H1 (cell line): ENCODE measurements around the gene FBLIM1. TPM values are rescaled to one million over a fixed set of nuclear protein-coding genes. Genes with fewer than 3 reads are reported as not detected.

Experiments used
- CTCF ChIA-PET: fragments of 300-600 bp; sonication (Branson Sonifier 250); formaldehyde crosslinking; loops from one replicate; lab custom pipeline; 2021; ENCODE audit not compliant: partially characterized antibody; lab: Charles Lee
- POLR2A ChIA-PET: fragments of 300-600 bp; sonication (Branson Sonifier 250); formaldehyde crosslinking; loops from one replicate; lab custom pipeline; 2021; ENCODE audit warnings: inconsistent platforms; ENCODE audit not compliant: partially characterized antibody; lab: Charles Lee
- DNase-seq, 2 experiments: peaks; one replicate each; pipeline versions ENCODE4 v3.0.0 to v3.0.0-alpha.2; 2010 to 2022; ENCODE audit warnings: low spot score in 2 of 2, low read depth in 1 of 2, mixed read lengths in 1 of 2
- FAIRE-seq: peaks from 2 replicates; lab custom pipeline; 2011; peaks lifted over from hg19 to GRCh38; lab: Jason Lieb, UNC
- H2AFZ ChIP-seq: 2 replicates; pipeline ENCODE4 v1.8.1; 2012; ENCODE audit warnings: low read length, inconsistent platforms
- H2AK5ac ChIP-seq: 2 replicates; pipeline ENCODE4 v1.6.1; 2013; ENCODE audit warnings: low read depth, low read length
- H2BK120ac ChIP-seq: replicated peaks from 2 replicates; pipeline ENCODE3; 2013; ENCODE audit warnings: low read depth, low read length, inconsistent platforms
- H2BK12ac ChIP-seq: 2 replicates; pipeline ENCODE4 v1.6.1; 2013; ENCODE audit warnings: low read depth, low read length
- H2BK15ac ChIP-seq: 2 replicates; pipeline ENCODE4 v1.6.1; 2013; ENCODE audit warnings: low read length
- H2BK20ac ChIP-seq: 2 replicates; pipeline ENCODE4 v1.6.1; 2013; ENCODE audit warnings: low read length
- H2BK5ac ChIP-seq: 2 replicates; pipeline ENCODE4 v1.6.1; 2013; ENCODE audit warnings: low read depth, low read length
- H3K14ac ChIP-seq: 2 replicates; pipeline ENCODE4 v1.6.1; 2013; ENCODE audit warnings: inconsistent platforms; ENCODE audit not compliant: insufficient read length
- H3K18ac ChIP-seq: 2 replicates; pipeline ENCODE4 v1.6.1; 2013; ENCODE audit warnings: low read length; ENCODE audit errors: extremely low read depth
- H3K23ac ChIP-seq: 2 replicates; pipeline ENCODE4 v1.6.1; 2013; ENCODE audit warnings: inconsistent platforms; ENCODE audit not compliant: insufficient read length
- H3K23me2 ChIP-seq: 2 replicates; pipeline ENCODE4 v1.6.1; 2013; ENCODE audit warnings: low read depth, low read length
- H3K27ac ChIP-seq: 2 replicates; pipeline ENCODE4 v1.6.1; 2011; ENCODE audit warnings: low read depth, low read length, inconsistent platforms
- H3K27me3 ChIP-seq, 4 experiments: replicated peaks in 1 of 4; 1 replicate in 1 of 4; 2 replicates in 3 of 4; pipeline versions ENCODE4 v1.6.1 to v1.8.1; 2011 to 2013; ENCODE audit warnings: low read length in 3 of 4, mild to moderate bottlenecking in 3 of 4, inconsistent platforms in 2 of 4, mixed read lengths in 2 of 4, moderate library complexity in 1 of 4; ENCODE audit not compliant: control insufficient read depth in 3 of 4, insufficient read depth in 3 of 4; ENCODE audit errors: extremely low read depth in 1 of 4
- H3K36me3 ChIP-seq, 4 experiments: 2 replicates each; pipeline versions ENCODE4 v1.6.1 to v1.8.1; 2011 to 2013; ENCODE audit warnings: mild to moderate bottlenecking in 4 of 4, low read length in 3 of 4, moderate library complexity in 2 of 4, control low read depth in 1 of 4, inconsistent platforms in 1 of 4; ENCODE audit not compliant: insufficient read depth in 4 of 4, control insufficient read depth in 2 of 4
- H3K4ac ChIP-seq: replicated peaks from 2 replicates; pipeline ENCODE3; 2013; ENCODE audit warnings: low read length, low read depth, mixed read lengths, inconsistent platforms; ENCODE audit not compliant: insufficient read length
- H3K4me1 ChIP-seq, 4 experiments: replicated peaks in 1 of 4; 1 replicate in 1 of 4; 2 replicates in 3 of 4; pipeline versions ENCODE4 v1.6.1 to v1.8.1; 2011 to 2013; ENCODE audit warnings: low read length in 3 of 4, inconsistent platforms in 2 of 4, mixed read lengths in 1 of 4; ENCODE audit not compliant: insufficient read depth in 4 of 4, control insufficient read depth in 3 of 4
- H3K4me2 ChIP-seq, 2 experiments: 2 replicates each; pipeline versions ENCODE4 v1.6.1 to v1.8.1; 2011 to 2013; ENCODE audit warnings: low read depth in 2 of 2, low read length in 2 of 2, control low read depth in 1 of 2, inconsistent platforms in 1 of 2, mild to moderate bottlenecking in 1 of 2; ENCODE audit not compliant: insufficient read depth in 1 of 2
- H3K4me3 ChIP-seq, 4 experiments: fragments of 200-600, 300-600 bp in 1 of 4; sonication (generic), shearing (Covaris generic), sonication (Bioruptor Twin) in 1 of 4; 2 replicates each; pipeline versions ENCODE4 v1.5.1 to v1.8.1; 2011 to 2016; ENCODE audit warnings: low read length in 4 of 4, low read depth in 3 of 4, control low read depth in 2 of 4, inconsistent platforms in 2 of 4, mild to moderate bottlenecking in 2 of 4, mixed read lengths in 1 of 4, moderate library complexity in 1 of 4; ENCODE audit not compliant: insufficient read depth in 2 of 4; ENCODE audit errors: extremely low read depth in 1 of 4
- H3K56ac ChIP-seq: replicated peaks from 2 replicates; pipeline ENCODE3; 2013; ENCODE audit warnings: low read depth, mild to moderate bottlenecking, mixed read lengths, low read length, inconsistent platforms; ENCODE audit not compliant: insufficient read length
- H3K79me1 ChIP-seq: 2 replicates; pipeline ENCODE4 v1.6.1; 2013; ENCODE audit warnings: low read depth, low read length, control low read depth
- H3K79me2 ChIP-seq, 2 experiments: 2 replicates each; pipeline versions ENCODE4 v1.6.1 to v1.8.1; 2012 to 2013; ENCODE audit warnings: low read length in 2 of 2, mild to moderate bottlenecking in 2 of 2, inconsistent platforms in 1 of 2; ENCODE audit not compliant: insufficient read depth in 2 of 2, control insufficient read depth in 1 of 2
- H3K9ac ChIP-seq, 4 experiments: replicated peaks in 1 of 4; 1 replicate in 1 of 4; 2 replicates in 3 of 4; pipeline versions ENCODE4 v1.6.1 to v1.8.1; 2011 to 2013; ENCODE audit warnings: low read depth in 3 of 4, low read length in 3 of 4, control low read depth in 2 of 4, mild to moderate bottlenecking in 2 of 4, moderate library complexity in 2 of 4, inconsistent platforms in 1 of 4; ENCODE audit errors: extremely low read depth in 1 of 4
- H3K9me3 ChIP-seq, 2 experiments: 2 replicates each; pipeline versions ENCODE4 v1.6.1 to v1.8.1; 2012 to 2013; ENCODE audit warnings: mild to moderate bottlenecking in 2 of 2, moderate library complexity in 2 of 2, control low read depth in 1 of 2, inconsistent platforms in 1 of 2, low read depth in 1 of 2, low read length in 1 of 2, mixed read lengths in 1 of 2; ENCODE audit not compliant: insufficient read depth in 2 of 2
- H4K20me1 ChIP-seq, 2 experiments: replicated peaks in 1 of 2; 2 replicates each; pipeline versions ENCODE3 to v1.8.1; 2011 to 2013; ENCODE audit warnings: inconsistent platforms in 2 of 2, low read length in 2 of 2, mild to moderate bottlenecking in 1 of 2; ENCODE audit not compliant: insufficient read depth in 2 of 2, control insufficient read depth in 1 of 2
- H4K5ac ChIP-seq: 2 replicates; pipeline ENCODE4 v1.6.1; 2013; ENCODE audit warnings: low read length, low read depth, mixed read lengths, inconsistent platforms; ENCODE audit not compliant: insufficient read length
- H4K8ac ChIP-seq: 2 replicates; pipeline ENCODE4 v1.8.0; 2013; ENCODE audit warnings: mild to moderate bottlenecking, moderate library complexity, low read length, inconsistent platforms; ENCODE audit not compliant: insufficient read depth; ENCODE audit errors: extremely low read depth
- H4K91ac ChIP-seq: replicated peaks from 2 replicates; pipeline ENCODE3; 2013; ENCODE audit warnings: low read length, mixed read lengths, inconsistent platforms; ENCODE audit not compliant: insufficient read length
- ATF3 ChIP-seq: IDR thresholded peaks from 2 replicates; pipeline ENCODE4 v1.6.1; 2011; ENCODE audit warnings: low read depth, mild to moderate bottlenecking, low read length; ENCODE audit not compliant: insufficient read depth
- CHD1 ChIP-seq: IDR thresholded peaks from 2 replicates; pipeline ENCODE4 v1.6.1; 2012; ENCODE audit warnings: low read depth, low read length, improper control_type of control experiment
- HDAC2 ChIP-seq, 2 experiments: fragments of 300-600 bp in 1 of 2; sonication (generic) in 1 of 2; IDR thresholded peaks; 2 replicates each; pipeline ENCODE4 v1.6.1; 2011 to 2012; ENCODE audit warnings: low read depth in 2 of 2, low read length in 2 of 2, mild to moderate bottlenecking in 2 of 2, moderate library complexity in 2 of 2, borderline replicate concordance in 1 of 2, inconsistent platforms in 1 of 2
- JUND ChIP-seq: IDR thresholded peaks from 2 replicates; pipeline ENCODE4 v1.6.1; 2011; ENCODE audit warnings: mild to moderate bottlenecking, improper control_type of control experiment, low read length
- KDM1A ChIP-seq: fragments of 200-600, 300-600 bp; sonication (generic); IDR thresholded peaks from 2 replicates; pipeline ENCODE4 v1.7.1; 2016; ENCODE audit warnings: mild to moderate bottlenecking, low read length, borderline replicate concordance
- NRF1 ChIP-seq: IDR thresholded peaks from 2 replicates; pipeline ENCODE4 v1.6.1; 2011; ENCODE audit warnings: mild to moderate bottlenecking, low read depth, low read length, improper control_type of control experiment
- POLR2A ChIP-seq, 2 experiments: IDR thresholded peaks; 1 replicate in 1 of 2; 2 replicates in 1 of 2; pipeline ENCODE4 v1.6.1; 2011; ENCODE audit warnings: low read depth in 2 of 2, low read length in 2 of 2, mild to moderate bottlenecking in 2 of 2; ENCODE audit errors: control extremely low read depth in 1 of 2
- POLR2AphosphoS5 ChIP-seq: IDR thresholded peaks from 2 replicates; pipeline ENCODE4 v1.6.1; 2011; ENCODE audit warnings: low read depth, low read length
- SIN3A ChIP-seq, 2 experiments: IDR thresholded peaks in 1 of 2; conservative IDR thresholded peaks in 1 of 2; 2 replicates each; pipeline ENCODE4 v1.6.1; 2011 to 2012; ENCODE audit warnings: low read length in 2 of 2, improper control_type of control experiment in 1 of 2, low read depth in 1 of 2, mild to moderate bottlenecking in 1 of 2
- SIX5 ChIP-seq: IDR thresholded peaks from 2 replicates; pipeline ENCODE4 v1.6.1; 2011; ENCODE audit warnings: mild to moderate bottlenecking, low read depth, low read length
- SRF ChIP-seq: IDR thresholded peaks from 2 replicates; pipeline ENCODE4 v1.6.1; 2011; ENCODE audit warnings: mild to moderate bottlenecking, low read depth, low read length, moderate library complexity
- TEAD4 ChIP-seq: IDR thresholded peaks from 2 replicates; pipeline ENCODE4 v1.6.1; 2012; ENCODE audit warnings: low read depth, low read length, inconsistent platforms, mixed read lengths
- WGBS, 2 experiments: shearing (Covaris generic) in 1 of 2; methylation state at CpG; one replicate each; pipeline versions ENCODE4 v1.1.6 to v1.1.7; 2013 to 2015; ENCODE audit warnings: low lambda C conversion rate in 2 of 2, mixed read lengths in 2 of 2, inconsistent platforms in 1 of 2, low coverage in 1 of 2, missing lambda C conversion rate in 1 of 2; ENCODE audit not compliant: insufficient replicate concordance in 2 of 2, insufficient coverage in 1 of 2, insufficient read length in 1 of 2; ENCODE audit errors: extremely low coverage in 1 of 2, missing lambda C conversion rate in 1 of 2; 5-methylcytosine and 5-hydroxymethylcytosine counted together
- polyA plus RNA-seq, 7 experiments: library from polyadenylated mRNA; depleted of rRNA in 3 of 7; stranded (reverse) in 5 of 7; unstranded in 2 of 7; fragments of >200 nt in 5 of 7; fragments of 200-250 nt in 2 of 7; gene quantifications; 1 replicate in 5 of 7; 2 replicates in 1 of 7; 4 replicates in 1 of 7; pipeline versions ENCODE4 v1.2.1 to v1.2.3, GENCODE V29; 2011 to 2013; ENCODE audit warnings: missing spikeins in 2 of 7, mixed read lengths in 2 of 7
- total RNA-seq: library from RNA; stranded (reverse); fragmentation: NEBNext Ultra II Directional; extraction: Animal tissue kit (Norgen Biotek cat#: 25700); gene quantifications from 2 replicates; pipeline ENCODE4 v1.2.1, GENCODE V29; 2021

The FBLIM1 gene
- total and polyA plus RNA-seq, 2 of the 8 experiments (the other 6 are each of a cell fraction or from before 2014, with no cell fraction given): 66.6 to 66.7 TPM

- peak overlapping the region; percentile 72; the same call in 1 of the 2 replicates for H3K18ac ChIP-seq
- no peak overlapping the region for H2AK5ac ChIP-seq
- no peaks in the 10 kb centered on the region for H3K27me3 ChIP-seq
- H4K8ac ChIP-seq: no peak overlapping the region
- H4K91ac ChIP-seq: peak overlapping the region; percentile 22
- H3K4me1 ChIP-seq: peaks cover 14 to 37% (median 30%) of the 10 kb centered on the region in 4 experiments
- H2BK20ac ChIP-seq: peak overlapping the region; percentile 76; the same call in 1 of the 2 replicates
- H2BK12ac ChIP-seq: peak overlapping the region; percentile 77; the same call in 1 of the 2 replicates
- H3K56ac ChIP-seq: no peak overlapping the region
- H2BK5ac ChIP-seq: peak overlapping the region; percentile 60; the same call in 1 of the 2 replicates
- CTCF ChIA-PET: interaction anchor here (0.6 to 2.2 kb wide), 4 partner anchors 16 to 117 kb away, joined by 3 to 11 read pairs (median 3); no protein-coding TSS in a partner anchor
- no peak overlapping the region for H2AFZ ChIP-seq
- DNase-seq (no peak), FAIRE-seq (no peak)
- H3K9ac ChIP-seq: no peak overlapping the region; a peak in 1 of 7 replicates
- H4K20me1 ChIP-seq: peaks cover 5% of the 10 kb centered on the region in 2 experiments
- H3K4ac ChIP-seq: no peak overlapping the region
- no peak overlapping the region for H3K14ac ChIP-seq
- no peaks in the 10 kb centered on the region for H3K9me3 ChIP-seq
- H3K23ac ChIP-seq: no peak overlapping the region
- no peak overlapping the region for H3K27ac ChIP-seq
- peaks cover 0 to 32% of the 10 kb centered on the region in 2 experiments; a peak in 2 of 4 replicates for H3K79me2 ChIP-seq
- H2BK15ac ChIP-seq: peak overlapping the region; percentile 90; the same call in 1 of the 2 replicates
- no peak overlapping the region for H2BK120ac ChIP-seq
- POLR2A ChIA-PET: interaction anchor here (0.6 to 2.4 kb wide), 11 partner anchors 9 to 173 kb away, joined by 3 to 8 read pairs (median 3); no protein-coding TSS in a partner anchor
- H3K23me2 ChIP-seq: peaks cover 10% of the 10 kb centered on the region; the same call in 1 of the 2 replicates
- peak overlapping the region in 2 of 4 experiments; percentile 96 to 97; a peak in 2 of 8 replicates for H3K4me3 ChIP-seq
- no peak overlapping the region for H4K5ac ChIP-seq
- no peaks in the 10 kb centered on the region for H3K36me3 ChIP-seq
- WGBS, 2 experiments: 76% methylated on average over 9 of the region's 9 CpGs; no CpG with 5 or more reads in 1 of the 2 experiments
- peaks cover 11% of the 10 kb centered on the region for H3K79me1 ChIP-seq
- H3K4me2 ChIP-seq: peak overlapping the region; percentile 80 to 92
- no peak for TF ChIP-seq CHD1
- TF ChIP-seq TEAD4: no peak
- no peak for TF ChIP-seq SIX5
- TF ChIP-seq SIN3A (conservative IDR thresholded peaks at IDR 0.05 in 1 of 2, IDR thresholded peaks at IDR 0.05 in 1 of 2; ENCODE audit: low read depth in 1 of 2, low read length in 2 of 2): no peak
- TF ChIP-seq HDAC2 (IDR thresholded peaks at IDR 0.05; ENCODE audit: borderline replicate concordance in 1 of 2, low read depth in 2 of 2, low read length in 2 of 2): no peak
- no peak for TF ChIP-seq KDM1A
- no peak for TF ChIP-seq ATF3
- no peak for TF ChIP-seq NRF1
- TF ChIP-seq JUND: no peak
- no peak for TF ChIP-seq POLR2A (IDR thresholded peaks at IDR 0.05; ENCODE audit: control extremely low read depth in 1 of 2, low read depth in 2 of 2, low read length in 2 of 2)
- no peak for TF ChIP-seq SRF
- TF ChIP-seq POLR2AphosphoS5: no peak
Observed at GRCh38 chr1:15757016-15757543, 1.5 kb upstream of the FBLIM1 start.
